DOHH2 (cell line): Measurements from ENCODE around the gene IRX6.

Source experiments
- CTCF ChIP-seq: fragments of 200-600 bp; sonication (generic); IDR thresholded peaks from one replicate; pipeline ENCODE4 v1.5.1; 2014; ENCODE audit warnings: antibody characterized with exemption, mild to moderate bottlenecking, low read depth, low read length; ENCODE audit not compliant: poor library complexity, severe bottlenecking
- EZH2phosphoT487 ChIP-seq: fragments of 200-600 bp; sonication (generic); IDR thresholded peaks from 2 replicates; pipeline ENCODE4 v1.6.1; 2017; ENCODE audit warnings: borderline replicate concordance, mild to moderate bottlenecking, antibody characterized with exemption, low read length, moderate library complexity, mixed read lengths

DNA sequence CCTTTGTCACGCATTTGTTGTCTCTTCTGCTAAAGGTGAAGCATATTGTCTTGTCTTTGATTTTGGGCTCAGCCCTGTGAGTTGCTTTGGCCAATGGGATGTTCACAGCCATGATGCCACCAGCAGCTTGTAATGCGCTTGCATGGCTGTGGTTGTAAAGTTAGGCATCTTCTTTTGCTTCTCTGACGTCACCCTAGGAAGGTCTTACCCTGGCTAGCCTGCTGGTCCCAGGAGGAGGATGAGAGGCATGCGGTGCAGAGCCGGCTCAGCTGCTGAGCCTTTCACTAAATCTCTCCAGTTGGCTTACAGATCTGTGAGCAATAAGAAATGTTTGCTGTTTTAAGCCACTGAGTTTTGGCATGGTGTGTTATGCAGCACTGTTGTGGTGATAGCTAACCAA is 40.8 kb downstream of the IRX6 start:
- no peak for TF ChIP-seq CTCF
- no peak for TF ChIP-seq EZH2phosphoT487
